Trophoblast cell (in vitro differentiated cells and primary cell): Measurements from ENCODE around the gene DISC1.

Experiments used
- DNase-seq, 2 donors: peaks; one replicate each; pipeline ENCODE4 v3.0.0-alpha.2; 2016
- H2AFZ ChIP-seq: 2 replicates; pipeline ENCODE4 v1.6.1; 2013; ENCODE audit warnings: low read length, moderate library complexity, mild to moderate bottlenecking; ENCODE audit not compliant: insufficient read depth, poor library complexity
- H2AK5ac ChIP-seq: 2 replicates; pipeline ENCODE4 v1.6.1; 2013; ENCODE audit warnings: mild to moderate bottlenecking, low read length
- H2BK120ac ChIP-seq: 2 replicates; pipeline ENCODE4 v1.6.1; 2013; ENCODE audit warnings: low read length, mild to moderate bottlenecking, moderate library complexity; ENCODE audit not compliant: insufficient read depth, poor library complexity
- H2BK12ac ChIP-seq: 2 replicates; pipeline ENCODE4 v1.6.1; 2013; ENCODE audit warnings: mild to moderate bottlenecking, low read length, moderate library complexity
- H2BK5ac ChIP-seq: 2 replicates; pipeline ENCODE4 v1.6.1; 2013; ENCODE audit warnings: low read length, low read depth, moderate library complexity, mild to moderate bottlenecking; ENCODE audit not compliant: poor library complexity
- H3K14ac ChIP-seq: 2 replicates; pipeline ENCODE4 v1.6.1; 2013; ENCODE audit warnings: mild to moderate bottlenecking, low read length
- H3K18ac ChIP-seq: 2 replicates; pipeline ENCODE4 v1.6.1; 2013; ENCODE audit warnings: mild to moderate bottlenecking, low read length
- H3K23ac ChIP-seq: 2 replicates; pipeline ENCODE4 v1.6.1; 2013; ENCODE audit warnings: low read length
- H3K27ac ChIP-seq: 2 replicates; pipeline ENCODE4 v1.5.1; 2013; ENCODE audit warnings: low read depth, mild to moderate bottlenecking, inconsistent platforms, low read length, moderate library complexity
- H3K27me3 ChIP-seq: 2 replicates; pipeline ENCODE4 v1.6.1; 2013; ENCODE audit warnings: inconsistent platforms, mild to moderate bottlenecking, low read length, moderate library complexity; ENCODE audit not compliant: insufficient read depth
- H3K36me3 ChIP-seq, 2 experiments: 1 replicate in 1 of 2; 2 replicates in 1 of 2; pipeline ENCODE4 v1.6.1; 2013; ENCODE audit warnings: low read length in 2 of 2, mild to moderate bottlenecking in 2 of 2, moderate library complexity in 1 of 2; ENCODE audit not compliant: insufficient read depth in 2 of 2, control insufficient read depth in 1 of 2
- H3K4ac ChIP-seq: 2 replicates; pipeline ENCODE4 v1.6.1; 2013; ENCODE audit warnings: low read depth, mild to moderate bottlenecking, low read length, moderate library complexity
- H3K4me1 ChIP-seq, 2 experiments: 1 replicate in 1 of 2; 2 replicates in 1 of 2; pipeline ENCODE4 v1.6.1; 2013; ENCODE audit warnings: low read length in 2 of 2, mild to moderate bottlenecking in 2 of 2, moderate library complexity in 1 of 2; ENCODE audit not compliant: insufficient read depth in 2 of 2, control insufficient read depth in 1 of 2
- H3K4me2 ChIP-seq: 2 replicates; pipeline ENCODE4 v1.6.1; 2013; ENCODE audit warnings: inconsistent platforms, mild to moderate bottlenecking, low read length, moderate library complexity
- H3K4me3 ChIP-seq: 2 replicates; pipeline ENCODE4 v1.5.1; 2013; ENCODE audit warnings: mild to moderate bottlenecking, low read depth, low read length, inconsistent platforms
- H3K79me1 ChIP-seq: one replicate; pipeline ENCODE4 v1.6.1; 2013; ENCODE audit warnings: low read length
- H3K79me2 ChIP-seq: 2 replicates; pipeline ENCODE4 v1.6.1; 2013; ENCODE audit warnings: low read length, mild to moderate bottlenecking; ENCODE audit not compliant: control insufficient read depth, insufficient read depth, poor library complexity
- H3K9ac ChIP-seq: 2 replicates; pipeline ENCODE4 v1.6.1; 2013; ENCODE audit warnings: mild to moderate bottlenecking, low read length
- H3K9me3 ChIP-seq: 2 replicates; pipeline ENCODE4 v1.6.1; 2013; ENCODE audit warnings: low read depth, mild to moderate bottlenecking, control low read depth, inconsistent platforms, low read length; ENCODE audit not compliant: insufficient read depth
- H4K12ac ChIP-seq: 2 replicates; pipeline ENCODE4 v1.6.1; 2013; ENCODE audit warnings: low read depth, mild to moderate bottlenecking, low read length, moderate library complexity
- H4K8ac ChIP-seq: 2 replicates; pipeline ENCODE4 v1.6.1; 2013; ENCODE audit warnings: low read depth, mild to moderate bottlenecking, low read length, moderate library complexity
- H4K91ac ChIP-seq: one replicate; pipeline ENCODE4 v1.6.1; 2013; ENCODE audit warnings: low read depth, mild to moderate bottlenecking, low read length, moderate library complexity
- WGBS: extraction: QIAGEN DNeasy Blood & Tissue Kit; methylation state at CpG from one replicate; pipeline ENCODE4 v1.1.7; 2013; ENCODE audit warnings: missing lambda C conversion rate; ENCODE audit not compliant: insufficient read length, insufficient coverage; ENCODE audit errors: extremely low coverage; 5-methylcytosine and 5-hydroxymethylcytosine counted together

The DISC1 gene

GRCh38 chr1:231605149-231606100, 21.2 kb upstream of the DISC1 start:
- Histone ChIP-seq H3K4ac (no peak overlapping the region), H3K4me3 (no peak overlapping the region), H2BK12ac (no peak overlapping the region), H3K79me1 (no peaks in the 10 kb centered on the region), H2AK5ac (no peak overlapping the region), H3K27ac (no peak overlapping the region), H2AFZ (no peak overlapping the region), H3K4me2 (no peak overlapping the region), H3K27me3 (no peaks in the 10 kb centered on the region), H3K36me3 (no peaks in the 10 kb centered on the region), H4K12ac (no peak overlapping the region), H3K79me2 (no peaks in the 10 kb centered on the region), H3K18ac (no peak overlapping the region), H3K23ac (no peak overlapping the region), H2BK5ac (no peak overlapping the region), H2BK120ac (no peak overlapping the region), H4K91ac (no peak overlapping the region), H3K9me3 (no peaks in the 10 kb centered on the region), H3K9ac (no peak overlapping the region), H3K14ac (no peak overlapping the region), H3K4me1 (peaks cover 0 to 5% of the 10 kb centered on the region in 2 experiments), H4K8ac (no peak overlapping the region)
- no peak for DNase-seq
- WGBS: no CpG with 5 or more reads among the region's 8 CpGs

- Histone ChIP-seq H3K79me2 (no peaks in the 10 kb centered on the region), H3K4me1 (peaks cover 0 to 5% of the 10 kb centered on the region in 2 experiments), H3K14ac (no peak overlapping the region), H3K9ac (no peak overlapping the region), H3K4me2 (no peak overlapping the region), H2AK5ac (no peak overlapping the region), H2BK5ac (no peak overlapping the region), H3K23ac (no peak overlapping the region), H2BK12ac (no peak overlapping the region), H3K18ac (no peak overlapping the region), H3K36me3 (no peaks in the 10 kb centered on the region), H3K27ac (no peak overlapping the region), H3K27me3 (no peaks in the 10 kb centered on the region), H4K91ac (no peak overlapping the region), H2BK120ac (no peak overlapping the region), H4K12ac (no peak overlapping the region), H4K8ac (no peak overlapping the region), H3K9me3 (no peaks in the 10 kb centered on the region), H3K4ac (no peak overlapping the region), H2AFZ (no peak overlapping the region), H3K4me3 (no peak overlapping the region), H3K79me1 (no peaks in the 10 kb centered on the region)
- DNase-seq: peak; percentile 42 to 78
- no CpG with 5 or more reads among the region's 4 CpGs for WGBS
Measured at GRCh38 chr1:231606712-231607111, 19.9 kb upstream of the DISC1 start.

- Histone ChIP-seq H3K18ac (no peak overlapping the region), H3K79me2 (no peaks in the 10 kb centered on the region), H3K9me3 (no peaks in the 10 kb centered on the region), H3K27me3 (no peaks in the 10 kb centered on the region), H3K9ac (no peak overlapping the region), H2BK120ac (no peak overlapping the region), H2AK5ac (no peak overlapping the region), H3K23ac (no peak overlapping the region), H4K91ac (no peak overlapping the region), H3K36me3 (no peaks in the 10 kb centered on the region), H2BK5ac (no peak overlapping the region), H4K8ac (no peak overlapping the region), H3K4ac (no peak overlapping the region), H3K4me2 (no peak overlapping the region), H4K12ac (no peak overlapping the region), H3K4me1 (peaks cover 0 to 1% of the 10 kb centered on the region in 2 experiments), H3K27ac (no peak overlapping the region), H2AFZ (no peak overlapping the region), H3K79me1 (no peaks in the 10 kb centered on the region), H3K4me3 (no peak overlapping the region), H2BK12ac (no peak overlapping the region), H3K14ac (no peak overlapping the region)
- DNase-seq: no peak
- no CpG with 5 or more reads among the region's 2 CpGs for WGBS
Measured at GRCh38 chr1:231610388-231610787, 16.2 kb upstream of the DISC1 start.

- Histone ChIP-seq H3K4me2 (no peak overlapping the region), H3K23ac (no peak overlapping the region), H4K12ac (no peak overlapping the region), H3K4me1 (peaks cover 0 to 1% of the 10 kb centered on the region in 2 experiments), H3K27ac (no peak overlapping the region), H2BK5ac (no peak overlapping the region), H3K9ac (no peak overlapping the region), H3K79me1 (no peaks in the 10 kb centered on the region), H2BK12ac (no peak overlapping the region), H3K27me3 (no peaks in the 10 kb centered on the region), H2AK5ac (no peak overlapping the region), H3K36me3 (no peaks in the 10 kb centered on the region), H3K14ac (no peak overlapping the region), H3K4ac (no peak overlapping the region), H4K91ac (no peak overlapping the region), H3K18ac (no peak overlapping the region), H2BK120ac (no peak overlapping the region), H2AFZ (no peak overlapping the region), H3K4me3 (no peak overlapping the region), H3K9me3 (no peaks in the 10 kb centered on the region), H3K79me2 (no peaks in the 10 kb centered on the region), H4K8ac (no peak overlapping the region)
- no CpG with 5 or more reads among the region's 5 CpGs for WGBS
- no peak for DNase-seq
Measured at GRCh38 chr1:231611111-231611510, 15.5 kb upstream of the DISC1 start.
